Neural cell (in vitro differentiated cells): Measurements from ENCODE around the gene USP40. TPM values are rescaled to one million over a fixed set of nuclear protein-coding genes. Genes with fewer than 3 reads are reported as not detected.

ENCODE experiments used
- H2AFZ ChIP-seq: fragments of 200-600, 300-800 bp; sonication (generic), shearing (Covaris generic); 2 replicates; pipeline ENCODE4 v1.6.0; 2014; ENCODE audit warnings: low read depth, mild to moderate bottlenecking, antibody characterized with exemption, low read length, moderate library complexity
- H3F3A ChIP-seq: fragments of 200-600 bp; shearing (Covaris generic); 2 replicates; pipeline ENCODE4 v1.6.1; 2016; ENCODE audit warnings: mild to moderate bottlenecking, moderate library complexity, mixed read lengths, antibody characterized with exemption, low read length; ENCODE audit not compliant: insufficient read depth, poor library complexity, severe bottlenecking
- H3K27ac ChIP-seq: fragments of 200-600, 300-800 bp; sonication (generic), shearing (Covaris generic); 2 replicates; pipeline ENCODE4 v1.5.1; 2014; ENCODE audit warnings: mild to moderate bottlenecking, low read length, moderate library complexity
- H3K27me3 ChIP-seq: fragments of 300-800, 200-600 bp; sonication (generic), shearing (Covaris generic); 2 replicates; pipeline ENCODE4 v1.6.0; 2014; ENCODE audit warnings: mild to moderate bottlenecking, low read depth, low read length, moderate library complexity; ENCODE audit not compliant: insufficient read depth
- H3K36me3 ChIP-seq: fragments of 300-800, 200-600 bp; sonication (generic), shearing (Covaris generic); 2 replicates; pipeline ENCODE4 v1.5.1; 2014; ENCODE audit warnings: mild to moderate bottlenecking, antibody characterized with exemption, low read length, moderate library complexity; ENCODE audit not compliant: insufficient read depth
- H3K4me2 ChIP-seq: fragments of 300-800, 200-600 bp; sonication (generic), shearing (Covaris generic); 2 replicates; pipeline ENCODE4 v1.6.0; 2014; ENCODE audit warnings: mild to moderate bottlenecking, low read length
- H3K4me3 ChIP-seq: fragments of 300-800, 200-600 bp; sonication (generic), shearing (Covaris generic); 2 replicates; pipeline ENCODE4 v1.5.1; 2014; ENCODE audit warnings: mild to moderate bottlenecking, low read length, moderate library complexity
- H3K79me2 ChIP-seq: fragments of 200-600 bp; shearing (Covaris generic); replicated peaks from 2 replicates; pipeline ENCODE4 v1.6.0; 2014; ENCODE audit warnings: mild to moderate bottlenecking, low read length, moderate library complexity; ENCODE audit not compliant: insufficient read depth
- H3K9ac ChIP-seq: fragments of 300-800, 200-600 bp; sonication (generic), shearing (Covaris generic); 2 replicates; pipeline ENCODE4 v1.6.1; 2016; ENCODE audit warnings: mild to moderate bottlenecking, low read length, mixed read lengths
- H3K9me2 ChIP-seq: fragments of 200-600 bp; shearing (Covaris generic); 2 replicates; pipeline ENCODE4 v1.6.1; 2016; ENCODE audit warnings: mild to moderate bottlenecking, low read length, mixed read lengths; ENCODE audit not compliant: insufficient read depth
- H3K9me3 ChIP-seq: fragments of 200-600, 300-800 bp; sonication (generic), shearing (Covaris generic); 2 replicates; pipeline ENCODE4 v1.6.1; 2016; ENCODE audit warnings: mild to moderate bottlenecking, mixed run types, low read length, moderate library complexity, mixed read lengths
- H4K20me1 ChIP-seq: fragments of 200-600 bp; shearing (Covaris generic); 2 replicates; pipeline ENCODE4 v1.6.1; 2016; ENCODE audit warnings: mild to moderate bottlenecking, mixed run types; ENCODE audit not compliant: insufficient read depth
- EP300 ChIP-seq: fragments of 450-650 bp; conservative IDR thresholded peaks from 2 replicates; pipeline ENCODE4 v1.6.1; 2014; ENCODE audit warnings: antibody characterized with exemption, mild to moderate bottlenecking, moderate library complexity; ENCODE audit not compliant: poor library complexity, severe bottlenecking
- EZH2 ChIP-seq: fragments of 200-600, 300-800 bp; shearing (Covaris generic), sonication (generic); IDR thresholded peaks from 2 replicates; pipeline ENCODE4 v1.6.1; 2014; ENCODE audit warnings: antibody characterized with exemption, low read length, borderline replicate concordance, mild to moderate bottlenecking; ENCODE audit not compliant: insufficient read depth, poor library complexity, severe bottlenecking
- MXI1 ChIP-seq: fragments of 450-650 bp; conservative IDR thresholded peaks from 2 replicates; pipeline ENCODE4 v1.6.1; 2014; ENCODE audit warnings: antibody characterized with exemption, mild to moderate bottlenecking; ENCODE audit not compliant: poor library complexity, severe bottlenecking
- POLR2AphosphoS5 ChIP-seq: IDR thresholded peaks from 2 replicates; pipeline ENCODE4 v1.6.1; 2012
- RAD21 ChIP-seq: fragments of 450-650 bp; conservative IDR thresholded peaks from 2 replicates; pipeline ENCODE4 v1.6.1; 2014; ENCODE audit warnings: antibody characterized with exemption, mild to moderate bottlenecking, moderate library complexity
- REST ChIP-seq: IDR thresholded peaks from 2 replicates; pipeline ENCODE4 v1.6.1; 2012; ENCODE audit warnings: borderline replicate concordance
- SMC3 ChIP-seq: fragments of 450-650 bp; conservative IDR thresholded peaks from 2 replicates; pipeline ENCODE4 v1.6.1; 2014; ENCODE audit warnings: antibody characterized with exemption, mild to moderate bottlenecking, moderate library complexity; ENCODE audit not compliant: poor library complexity
- TAF1 ChIP-seq: IDR thresholded peaks from 2 replicates; pipeline ENCODE4 v1.6.1; 2012; ENCODE audit warnings: low read depth
- polyA plus RNA-seq: library from polyadenylated mRNA; depleted of rRNA; stranded (reverse); fragments of >200 nt; gene quantifications from 2 replicates; pipeline ENCODE4 v1.2.3, GENCODE V29; 2014
- TF ChIP-seq, protein P1 (sequence below): fragments of 450-650 bp; IDR thresholded peaks from 2 replicates; pipeline ENCODE4 v1.5.1; 2014; ENCODE audit warnings: antibody characterized with exemption, mild to moderate bottlenecking, moderate library complexity; ENCODE audit not compliant: poor library complexity, severe bottlenecking

Gene USP40
- polyA plus RNA-seq, 1 donor from 2014 or later, result 33.3 TPM

DNA sequence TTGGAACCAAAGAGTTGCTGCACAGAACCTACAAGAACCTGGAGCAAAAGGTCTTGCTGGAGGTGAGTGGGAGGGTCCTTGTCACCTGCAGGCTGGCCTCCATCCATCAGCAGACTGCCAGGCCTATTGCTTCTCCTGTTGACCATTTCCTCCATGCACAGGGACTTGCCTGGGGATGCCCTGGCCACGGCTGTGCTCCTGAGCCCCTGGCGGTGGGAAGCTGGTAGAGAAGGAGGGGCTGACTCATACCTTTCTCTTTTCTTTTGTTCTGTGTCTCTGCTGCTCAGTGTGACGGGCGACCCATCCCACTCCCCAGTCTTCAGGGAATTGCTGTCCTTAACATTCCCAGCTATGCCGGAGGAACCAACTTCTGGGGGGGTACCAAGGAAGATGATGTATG is 109.6 kb downstream of the USP40 start:
- H4K20me1 ChIP-seq, result no peaks in the 10 kb centered on the region
- H3K4me2 ChIP-seq, result no peak overlapping the region
- no peaks in the 10 kb centered on the region for H3K36me3 ChIP-seq
- H3K9ac ChIP-seq, result no peak overlapping the region
- H3K27me3 ChIP-seq, result no peaks in the 10 kb centered on the region
- H3K9me2 ChIP-seq, result no peaks in the 10 kb centered on the region
- H3K9me3 ChIP-seq, result no peaks in the 10 kb centered on the region
- H3K79me2 ChIP-seq, result no peaks in the 10 kb centered on the region
- no peak overlapping the region for H2AFZ ChIP-seq
- H3K27ac ChIP-seq, result no peak overlapping the region
- no peaks in the 10 kb centered on the region for H3F3A ChIP-seq
- no peak overlapping the region for H3K4me3 ChIP-seq
- TF ChIP-seq RAD21, result no peak

DNA sequence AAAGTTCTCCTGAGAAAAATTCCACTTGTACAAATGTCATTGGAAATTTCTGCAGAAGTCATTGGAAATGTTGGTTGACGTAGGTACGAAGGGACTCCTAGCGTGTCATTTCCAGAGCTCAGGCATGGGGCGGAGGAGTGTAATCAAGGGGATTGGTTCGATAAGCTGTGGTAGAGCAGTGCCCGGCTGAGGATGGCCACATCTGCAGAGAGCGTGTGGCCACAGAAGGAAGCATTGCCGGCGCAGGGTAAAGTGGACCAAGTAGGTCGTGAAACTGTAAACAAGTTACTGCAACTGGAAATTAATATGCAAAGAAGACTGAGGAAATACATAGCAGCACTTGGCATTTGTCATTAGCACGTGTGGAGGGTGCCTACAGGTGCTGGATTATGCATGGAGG is 110.5 kb downstream of the USP40 start:
- H3K27ac ChIP-seq, result no peak overlapping the region
- no peaks in the 10 kb centered on the region for H3K79me2 ChIP-seq
- no peak overlapping the region for H2AFZ ChIP-seq
- no peak overlapping the region for H3K4me3 ChIP-seq
- TF ChIP-seq SMC3 (no peak), EZH2 (no peak), REST (no peak), RAD21 (no peak), MXI1 (no peak)
- H3K9ac ChIP-seq, result no peak overlapping the region
- no peaks in the 10 kb centered on the region for H4K20me1 ChIP-seq
- H3K4me2 ChIP-seq, result no peak overlapping the region
- H3K9me2 ChIP-seq, result no peaks in the 10 kb centered on the region
- no peaks in the 10 kb centered on the region for H3K9me3 ChIP-seq
- H3K36me3 ChIP-seq, result no peaks in the 10 kb centered on the region
- H3F3A ChIP-seq, result no peaks in the 10 kb centered on the region
- H3K27me3 ChIP-seq, result no peaks in the 10 kb centered on the region

GRCh38 chr2:233455491-233455890 is 111.1 kb downstream of the USP40 start:
- H3K27ac ChIP-seq, result no peak overlapping the region
- H3F3A ChIP-seq, result no peaks in the 10 kb centered on the region
- H3K9me2 ChIP-seq, result no peaks in the 10 kb centered on the region
- H2AFZ ChIP-seq, result no peak overlapping the region
- H3K27me3 ChIP-seq, result no peaks in the 10 kb centered on the region
- no peaks in the 10 kb centered on the region for H4K20me1 ChIP-seq
- H3K4me2 ChIP-seq, result no peak overlapping the region
- no peaks in the 10 kb centered on the region for H3K36me3 ChIP-seq
- H3K4me3 ChIP-seq, result no peak overlapping the region
- H3K9ac ChIP-seq, result no peak overlapping the region
- no peaks in the 10 kb centered on the region for H3K79me2 ChIP-seq
- H3K9me3 ChIP-seq, result no peaks in the 10 kb centered on the region
- no peak for TF ChIP-seq REST
- TF ChIP-seq TAF1, result no peak
- TF ChIP-seq RAD21, result no peak
- no peak for TF ChIP-seq POLR2AphosphoS5
- TF ChIP-seq EZH2, result no peak
- TF ChIP-seq MXI1, result no peak
- TF ChIP-seq SMC3, result no peak
- TF ChIP-seq EP300, result no peak
- TF ChIP-seq, protein P1, sequence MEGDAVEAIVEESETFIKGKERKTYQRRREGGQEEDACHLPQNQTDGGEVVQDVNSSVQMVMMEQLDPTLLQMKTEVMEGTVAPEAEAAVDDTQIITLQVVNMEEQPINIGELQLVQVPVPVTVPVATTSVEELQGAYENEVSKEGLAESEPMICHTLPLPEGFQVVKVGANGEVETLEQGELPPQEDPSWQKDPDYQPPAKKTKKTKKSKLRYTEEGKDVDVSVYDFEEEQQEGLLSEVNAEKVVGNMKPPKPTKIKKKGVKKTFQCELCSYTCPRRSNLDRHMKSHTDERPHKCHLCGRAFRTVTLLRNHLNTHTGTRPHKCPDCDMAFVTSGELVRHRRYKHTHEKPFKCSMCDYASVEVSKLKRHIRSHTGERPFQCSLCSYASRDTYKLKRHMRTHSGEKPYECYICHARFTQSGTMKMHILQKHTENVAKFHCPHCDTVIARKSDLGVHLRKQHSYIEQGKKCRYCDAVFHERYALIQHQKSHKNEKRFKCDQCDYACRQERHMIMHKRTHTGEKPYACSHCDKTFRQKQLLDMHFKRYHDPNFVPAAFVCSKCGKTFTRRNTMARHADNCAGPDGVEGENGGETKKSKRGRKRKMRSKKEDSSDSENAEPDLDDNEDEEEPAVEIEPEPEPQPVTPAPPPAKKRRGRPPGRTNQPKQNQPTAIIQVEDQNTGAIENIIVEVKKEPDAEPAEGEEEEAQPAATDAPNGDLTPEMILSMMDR, result no peak
